Stomach (tissue), 9 donors: ENCODE measurements around the gene CFAP97D2. TPM values are rescaled to one million over a fixed set of nuclear protein-coding genes. Genes with fewer than 3 reads are reported as not detected.

Experiments used
- DNase-seq, 2 donors: peaks; one replicate each; pipeline versions ENCODE4 v3.0.0 to v3.0.0-alpha.2; 2013 to 2019
- H3K27ac ChIP-seq, 5 donors: fragments of 200-600 bp in 4 of 5; sonication (generic) in 4 of 5; one replicate each; pipeline ENCODE4 v1.5.1; 2013 to 2019; ENCODE audit warnings: mild to moderate bottlenecking in 1 of 5, moderate library complexity in 1 of 5
- H3K27me3 ChIP-seq, 3 donors: fragments of 200-600 bp; sonication (generic); one replicate each; pipeline ENCODE4 v1.5.1; 2017 to 2019; ENCODE audit warnings: mixed run types in 1 of 3
- H3K36me3 ChIP-seq, 4 donors: fragments of 200-600 bp; sonication (generic); 1 replicate in 3 of 4; 2 replicates in 1 of 4; pipeline ENCODE4 v1.5.1; 2016 to 2019
- H3K4me1 ChIP-seq, 4 donors: fragments of 200-600 bp; sonication (generic); one replicate each; pipeline ENCODE4 v1.5.1; 2016 to 2019
- H3K4me3 ChIP-seq, 4 donors: fragments of 200-600 bp; sonication (generic) in 3 of 4; one replicate each; pipeline ENCODE4 v1.5.1; 2016 to 2019; ENCODE audit warnings: mild to moderate bottlenecking in 1 of 4
- H3K9me3 ChIP-seq, 4 donors: fragments of 200-600 bp; sonication (generic); one replicate each; pipeline ENCODE4 v1.5.1; 2016 to 2019
- EP300 ChIP-seq: sonication (generic); formaldehyde crosslinking; IDR thresholded peaks from one replicate; pipeline ENCODE4 v1.6.1; 2017; ENCODE audit warnings: antibody characterized with exemption
- POLR2A ChIP-seq, 4 donors: fragments of 450-650 bp; IDR thresholded peaks; one replicate each; pipeline ENCODE4 v1.6.1; 2016; ENCODE audit warnings: antibody characterized with exemption in 4 of 4, control low read depth in 2 of 4, mild to moderate bottlenecking in 1 of 4, moderate library complexity in 1 of 4
- POLR2AphosphoS5 ChIP-seq, 3 donors: sonication (generic); formaldehyde crosslinking; IDR thresholded peaks; one replicate each; pipeline ENCODE4 v1.6.1; 2016; ENCODE audit warnings: antibody characterized with exemption in 3 of 3
- WGBS, 5 donors: extraction: QIAGEN DNeasy Blood & Tissue Kit in 3 of 5; methylation state at CpG; one replicate each; pipeline versions ENCODE4 v1.1.5 to v1.1.7; 2013 to 2018; 5-methylcytosine and 5-hydroxymethylcytosine counted together
- intact Hi-C: fragments of 100-400 bp; cut with DNase I; formaldehyde crosslinking; loops from one replicate; pipeline ENCODE4 v1.15.1; 2023; ENCODE audit warnings: low total_unique reads
- polyA plus RNA-seq, 3 donors: library from polyadenylated mRNA; stranded (reverse); fragments of 200-250 nt; gene quantifications; one replicate each; pipeline ENCODE4 v1.2.3, GENCODE V29; 2013
- total RNA-seq, 5 donors: library from RNA; depleted of rRNA; stranded (reverse); fragments of >200 nt; gene quantifications; one replicate each; pipeline versions ENCODE4 v1.1.0 to v1.2.3, GENCODE V29; 2014 to 2016
- TF ChIP-seq, protein P1 (sequence below), 7 experiments: fragments of 450-650 bp in 4 of 7; fragments of 200-600 bp in 3 of 7; sonication (generic) in 3 of 7; IDR thresholded peaks; one replicate each; pipeline ENCODE4 v1.5.1; 2016 to 2019; ENCODE audit warnings: antibody characterized with exemption in 7 of 7, control low read depth in 2 of 7, mild to moderate bottlenecking in 1 of 7
- donor health status: healthy with polysubstance abuse.
- donor health status: Bipolar disorder and iron deficiency.
- donor health status: healthy.

Gene CFAP97D2
- total and polyA plus RNA-seq, 8 donors: not detected

DNA sequence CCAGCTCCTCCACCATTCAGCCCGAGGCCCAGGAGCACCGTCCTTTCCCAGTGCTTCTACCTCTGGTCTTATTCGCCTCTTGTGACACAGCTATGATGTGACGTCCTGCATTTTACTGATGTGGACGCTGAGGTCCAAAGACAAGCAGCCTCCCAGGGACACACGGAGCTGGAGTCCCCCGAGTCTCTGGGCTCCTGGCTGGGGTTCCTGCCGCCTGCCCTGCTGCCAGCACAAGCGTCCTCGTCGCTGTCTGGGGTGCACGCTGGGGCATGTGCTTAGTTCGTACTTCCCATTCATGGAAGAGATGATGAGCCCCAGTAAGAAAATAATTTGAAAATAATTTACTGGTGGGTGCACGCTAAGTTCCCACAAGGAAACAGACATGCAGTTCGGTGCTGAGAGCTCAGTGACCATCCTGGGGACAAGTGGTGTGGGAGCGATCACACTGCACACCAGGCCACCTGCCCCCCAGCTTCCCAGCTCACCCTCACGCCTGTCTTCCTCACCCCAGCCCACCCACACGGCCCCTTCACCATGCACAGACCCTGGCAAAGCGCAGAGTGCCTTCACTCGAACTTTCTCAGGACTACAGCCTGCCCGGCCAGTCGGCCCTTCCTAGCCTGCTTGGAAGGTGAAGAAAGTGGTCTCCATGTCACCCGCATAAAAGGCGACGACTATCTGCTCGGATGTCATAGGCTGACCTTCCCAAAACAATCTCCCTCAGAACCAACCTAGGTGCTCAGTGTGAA is 14.2 kb upstream of the CFAP97D2 start:
- 81 to 91% (median 87%) methylated on average over 21 to 26 of the region's 26 CpGs for WGBS, 5 donors
- Histone ChIP-seq H3K4me1 (peaks cover 4 to 33% (median 23%) of the 10 kb centered on the region in 4 donors), H3K9me3 (no peaks in the 10 kb centered on the region), H3K4me3 (no peak overlapping the region), H3K36me3 (no peaks in the 10 kb centered on the region), H3K27me3 (peaks cover 0 to 51% (median 0%) of the 10 kb centered on the region in 3 donors), H3K27ac (no peak overlapping the region)
- DNase-seq: no peak
- TF ChIP-seq, protein P1, sequence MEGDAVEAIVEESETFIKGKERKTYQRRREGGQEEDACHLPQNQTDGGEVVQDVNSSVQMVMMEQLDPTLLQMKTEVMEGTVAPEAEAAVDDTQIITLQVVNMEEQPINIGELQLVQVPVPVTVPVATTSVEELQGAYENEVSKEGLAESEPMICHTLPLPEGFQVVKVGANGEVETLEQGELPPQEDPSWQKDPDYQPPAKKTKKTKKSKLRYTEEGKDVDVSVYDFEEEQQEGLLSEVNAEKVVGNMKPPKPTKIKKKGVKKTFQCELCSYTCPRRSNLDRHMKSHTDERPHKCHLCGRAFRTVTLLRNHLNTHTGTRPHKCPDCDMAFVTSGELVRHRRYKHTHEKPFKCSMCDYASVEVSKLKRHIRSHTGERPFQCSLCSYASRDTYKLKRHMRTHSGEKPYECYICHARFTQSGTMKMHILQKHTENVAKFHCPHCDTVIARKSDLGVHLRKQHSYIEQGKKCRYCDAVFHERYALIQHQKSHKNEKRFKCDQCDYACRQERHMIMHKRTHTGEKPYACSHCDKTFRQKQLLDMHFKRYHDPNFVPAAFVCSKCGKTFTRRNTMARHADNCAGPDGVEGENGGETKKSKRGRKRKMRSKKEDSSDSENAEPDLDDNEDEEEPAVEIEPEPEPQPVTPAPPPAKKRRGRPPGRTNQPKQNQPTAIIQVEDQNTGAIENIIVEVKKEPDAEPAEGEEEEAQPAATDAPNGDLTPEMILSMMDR (IDR thresholded peaks at IDR 0.05): no peak
- intact Hi-C loops: no loop called here

DNA sequence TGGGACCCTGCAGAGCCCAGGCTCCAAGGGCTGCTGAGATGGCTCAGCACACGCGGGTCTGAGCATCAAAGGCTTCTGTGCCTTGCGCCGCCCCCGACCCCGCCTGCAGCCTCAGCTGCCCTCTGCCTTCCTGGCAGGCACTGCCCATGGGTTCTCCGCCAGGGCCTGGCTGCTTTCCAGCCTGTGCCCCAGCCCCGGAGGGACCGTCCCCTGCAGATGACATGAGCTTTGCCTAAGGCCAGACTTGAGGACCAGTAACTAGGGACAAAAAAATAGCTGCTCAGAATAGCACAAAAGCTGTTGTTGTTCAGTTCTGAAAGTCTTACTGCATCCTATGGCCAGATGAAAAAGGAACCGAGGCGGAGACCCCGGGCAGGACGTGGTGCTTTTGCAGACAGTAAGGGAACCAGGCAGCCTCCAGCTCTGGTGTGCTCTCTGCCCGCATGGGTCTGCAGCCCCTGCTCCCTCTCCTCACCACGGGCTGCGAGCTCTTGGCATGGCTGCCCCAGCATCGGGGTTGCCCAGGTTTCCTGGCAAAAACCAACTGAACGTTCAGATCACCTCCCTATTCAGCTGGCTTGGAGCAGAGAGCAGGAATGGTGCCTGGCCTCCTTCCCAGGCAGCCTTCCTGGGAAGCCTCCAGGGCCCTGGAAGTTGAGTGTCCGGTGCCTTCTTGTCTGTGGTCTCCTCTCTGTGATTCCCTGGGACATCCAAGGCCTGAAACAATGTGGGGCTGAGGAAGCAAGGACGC is 12.5 kb upstream of the CFAP97D2 start:
- Histone ChIP-seq H3K27ac (peak overlapping the region in 2 of 5 donors; percentile 3 to 42), H3K27me3 (peaks cover 0 to 46% (median 0%) of the 10 kb centered on the region in 3 donors), H3K4me1 (peaks cover 4 to 30% (median 22%) of the 10 kb centered on the region in 4 donors), H3K4me3 (no peak overlapping the region), H3K9me3 (no peaks in the 10 kb centered on the region), H3K36me3 (no peaks in the 10 kb centered on the region)
- intact Hi-C loops: no loop called here
- 47 to 54% (median 51%) methylated on average over 14 to 20 of the region's 20 CpGs for WGBS, 5 donors
- DNase-seq: peak in 1 of 2 donors; percentile 32
- no peak for TF ChIP-seq EP300
- no peak for TF ChIP-seq POLR2A (IDR thresholded peaks at IDR 0.05)

DNA sequence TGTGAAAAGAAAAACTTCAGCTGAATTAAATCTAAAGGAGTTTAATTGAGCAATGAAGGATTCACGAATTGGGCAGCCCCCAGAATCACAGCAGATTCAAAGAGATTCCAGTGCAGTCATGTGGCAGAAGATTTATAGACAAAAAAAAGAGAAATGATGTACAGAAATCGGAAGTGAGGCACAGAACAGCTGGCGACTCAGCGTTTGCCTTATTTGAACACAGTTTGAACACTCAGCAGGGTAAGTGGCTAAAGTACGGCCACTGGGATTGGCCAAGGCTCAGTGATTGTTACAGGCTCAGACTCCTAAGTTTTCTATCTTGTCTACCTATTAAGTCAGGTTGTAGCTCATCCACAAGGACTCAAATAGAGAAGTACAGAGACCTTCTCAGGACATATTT is 11.6 kb upstream of the CFAP97D2 start:
- no peaks in the 10 kb centered on the region for H3K36me3 ChIP-seq
- peaks cover 4 to 21% (median 13%) of the 10 kb centered on the region in 4 donors for H3K4me1 ChIP-seq
- H3K4me3 ChIP-seq: no peak overlapping the region
- TF ChIP-seq, protein P1 (IDR thresholded peaks at IDR 0.05): no peak
- TF ChIP-seq EP300: no peak
- no peak for TF ChIP-seq POLR2A (IDR thresholded peaks at IDR 0.05)
- no peak for TF ChIP-seq POLR2AphosphoS5 (IDR thresholded peaks at IDR 0.05)
- no peak for DNase-seq
- peaks cover 0 to 7% (median under 1%) of the 10 kb centered on the region in 4 donors for H3K9me3 ChIP-seq
- intact Hi-C loops: no loop called here
- 68 to 85% (median 77%) methylated on average over 5 of the region's 5 CpGs for WGBS, 5 donors
- peaks cover 0 to 38% (median 0%) of the 10 kb centered on the region in 3 donors for H3K27me3 ChIP-seq
- H3K27ac ChIP-seq: peak overlapping the region in 1 of 5 donors; percentile 42

DNA sequence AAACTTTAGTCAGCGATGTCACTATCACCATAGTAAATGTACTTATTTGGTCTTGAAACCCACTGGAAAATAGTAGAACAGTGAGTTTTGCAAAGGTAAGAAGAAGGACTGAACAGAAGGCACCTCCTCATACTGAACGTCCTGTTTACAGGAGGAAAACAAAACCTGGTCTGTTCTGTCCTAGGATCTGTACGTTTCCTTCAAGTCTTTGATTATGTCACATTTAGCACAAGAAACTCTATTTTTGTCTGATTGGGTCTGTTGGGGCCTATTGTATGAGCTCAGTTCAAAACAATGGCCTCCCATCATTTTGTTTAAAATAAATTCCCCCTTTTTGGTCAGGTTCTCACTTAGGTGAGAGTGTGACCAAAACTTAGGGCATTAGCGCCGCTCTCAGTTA is 11.2 kb upstream of the CFAP97D2 start:
- WGBS, 5 donors: 86 to 96% (median 88%) methylated on average over 5 of the region's 5 CpGs
- intact Hi-C loops: no loop called here
- Histone ChIP-seq H3K9me3 (peaks cover 0 to 12% (median 5%) of the 10 kb centered on the region in 4 donors), H3K27me3 (peaks cover 0 to 33% (median 0%) of the 10 kb centered on the region in 3 donors), H3K4me1 (peaks cover 4 to 18% (median 10%) of the 10 kb centered on the region in 4 donors), H3K27ac (no peak overlapping the region), H3K36me3 (no peaks in the 10 kb centered on the region), H3K4me3 (no peak overlapping the region)
- TF ChIP-seq, protein P1 (IDR thresholded peaks at IDR 0.05): no peak
- no peak for TF ChIP-seq POLR2A (IDR thresholded peaks at IDR 0.05)
- TF ChIP-seq POLR2AphosphoS5 (IDR thresholded peaks at IDR 0.05): no peak
- DNase-seq: no peak
